H1 (cell line): ENCODE data around the gene SMTNL1.

ENCODE experiments used
- POLR2A ChIP-seq, 2 experiments: IDR thresholded peaks; 1 replicate in 1 of 2; 2 replicates in 1 of 2; pipeline ENCODE4 v1.6.1; 2011; ENCODE audit warnings: low read depth in 2 of 2, low read length in 2 of 2, mild to moderate bottlenecking in 2 of 2; ENCODE audit errors: control extremely low read depth in 1 of 2
- TF ChIP-seq, protein P1 (sequence below), 3 experiments: IDR thresholded peaks; 1 replicate in 2 of 3; 2 replicates in 1 of 3; pipeline versions ENCODE4 v1.5.1 to v1.6.1; 2011; ENCODE audit warnings: low read length in 3 of 3, mild to moderate bottlenecking in 3 of 3, inconsistent platforms in 2 of 3, low read depth in 1 of 3, moderate library complexity in 1 of 3; ENCODE audit not compliant: insufficient read depth in 1 of 3; ENCODE audit errors: control extremely low read depth in 1 of 3

DNA sequence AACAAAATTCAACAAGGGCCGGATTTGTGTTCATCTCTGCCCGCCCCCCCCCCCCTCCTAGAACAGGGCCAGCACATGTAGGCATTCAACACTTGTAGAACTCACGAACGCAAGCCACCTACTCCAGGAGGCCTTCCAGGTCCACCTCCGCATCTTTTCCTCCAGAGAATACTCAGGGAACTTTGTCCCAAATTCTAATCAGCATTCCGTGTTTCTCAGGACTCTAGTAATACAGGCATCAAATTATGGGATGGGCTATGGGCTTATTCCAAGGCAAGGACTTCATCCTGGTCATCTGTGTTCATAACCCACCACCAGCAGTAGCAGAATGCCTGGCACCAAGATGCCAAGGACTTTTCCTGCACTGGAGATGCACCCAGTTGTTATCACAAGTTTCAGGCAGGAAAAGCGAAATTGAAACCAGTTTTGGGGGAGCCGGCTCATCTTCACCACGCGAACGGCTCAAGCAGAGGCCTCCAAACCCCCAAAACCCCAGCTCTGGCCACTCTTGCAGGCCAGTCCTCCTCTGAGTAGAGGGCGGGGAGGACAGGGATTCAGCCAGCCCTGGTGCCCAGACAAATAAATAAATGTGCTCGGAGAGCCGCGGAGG is 29.6 kb downstream of the SMTNL1 start:
- no peak for TF ChIP-seq POLR2A (IDR thresholded peaks at IDR 0.05; ENCODE audit: control extremely low read depth in 1 of 2, low read depth in 2 of 2, low read length in 2 of 2)
- TF ChIP-seq, protein P1, sequence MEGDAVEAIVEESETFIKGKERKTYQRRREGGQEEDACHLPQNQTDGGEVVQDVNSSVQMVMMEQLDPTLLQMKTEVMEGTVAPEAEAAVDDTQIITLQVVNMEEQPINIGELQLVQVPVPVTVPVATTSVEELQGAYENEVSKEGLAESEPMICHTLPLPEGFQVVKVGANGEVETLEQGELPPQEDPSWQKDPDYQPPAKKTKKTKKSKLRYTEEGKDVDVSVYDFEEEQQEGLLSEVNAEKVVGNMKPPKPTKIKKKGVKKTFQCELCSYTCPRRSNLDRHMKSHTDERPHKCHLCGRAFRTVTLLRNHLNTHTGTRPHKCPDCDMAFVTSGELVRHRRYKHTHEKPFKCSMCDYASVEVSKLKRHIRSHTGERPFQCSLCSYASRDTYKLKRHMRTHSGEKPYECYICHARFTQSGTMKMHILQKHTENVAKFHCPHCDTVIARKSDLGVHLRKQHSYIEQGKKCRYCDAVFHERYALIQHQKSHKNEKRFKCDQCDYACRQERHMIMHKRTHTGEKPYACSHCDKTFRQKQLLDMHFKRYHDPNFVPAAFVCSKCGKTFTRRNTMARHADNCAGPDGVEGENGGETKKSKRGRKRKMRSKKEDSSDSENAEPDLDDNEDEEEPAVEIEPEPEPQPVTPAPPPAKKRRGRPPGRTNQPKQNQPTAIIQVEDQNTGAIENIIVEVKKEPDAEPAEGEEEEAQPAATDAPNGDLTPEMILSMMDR (IDR thresholded peaks at IDR 0.05; ENCODE audit: control extremely low read depth in 1 of 3, insufficient read depth in 1 of 3, low read depth in 1 of 3, low read length in 3 of 3): no peak
